Measurements from ENCODE around the gene KISS1.

KISS1 gene

GRCh38 chr1:204227351-204227750, 31.1 kb upstream of the KISS1 start:
- H3K27ac ChIP-seq: no peak overlapping the region
- no peaks in the 10 kb centered on the region for H3K27me3 ChIP-seq (ENCODE audit: control insufficient read depth, insufficient read depth, low read length)
- no peak overlapping the region for H2AFZ ChIP-seq
- no peak overlapping the region for H3K4me2 ChIP-seq (ENCODE audit: low read length)
- no peak overlapping the region for H3K9ac ChIP-seq
- H3K79me2 ChIP-seq: no peaks in the 10 kb centered on the region
- no peaks in the 10 kb centered on the region for H3K4me1 ChIP-seq
- no peaks in the 10 kb centered on the region for H3K36me3 ChIP-seq (ENCODE audit: control insufficient read depth, insufficient read depth, low read length)
- no peak overlapping the region for H3K4me3 ChIP-seq (ENCODE audit: low read depth, low read length)
- no peak for TF ChIP-seq CTCF (IDR thresholded peaks at IDR 0.05)
- H3K9me3 ChIP-seq (ENCODE audit: control insufficient read depth, low read length): no peaks in the 10 kb centered on the region

GRCh38 chr1:204225841-204226735, 29.8 kb upstream of the KISS1 start:
- no peak overlapping the region for H2AFZ ChIP-seq
- H3K36me3 ChIP-seq (ENCODE audit: control insufficient read depth, insufficient read depth, low read length): no peaks in the 10 kb centered on the region
- H3K27me3 ChIP-seq (ENCODE audit: control insufficient read depth, insufficient read depth, low read length): no peaks in the 10 kb centered on the region
- H3K4me1 ChIP-seq: no peaks in the 10 kb centered on the region
- H3K4me2 ChIP-seq (ENCODE audit: low read length): no peak overlapping the region
- H3K4me3 ChIP-seq (ENCODE audit: low read depth, low read length): no peak overlapping the region
- H3K9ac ChIP-seq: no peak overlapping the region
- H3K79me2 ChIP-seq: no peaks in the 10 kb centered on the region
- H3K27ac ChIP-seq: no peak overlapping the region
- H3K9me3 ChIP-seq (ENCODE audit: control insufficient read depth, low read length): no peaks in the 10 kb centered on the region
- TF ChIP-seq CTCF (IDR thresholded peaks at IDR 0.05): no peak

- H3K4me1 ChIP-seq: no peaks in the 10 kb centered on the region
- no peaks in the 10 kb centered on the region for H3K79me2 ChIP-seq
- no peak overlapping the region for H3K9ac ChIP-seq
- H3K9me3 ChIP-seq (ENCODE audit: control insufficient read depth, low read length): no peaks in the 10 kb centered on the region
- no peak overlapping the region for H3K4me2 ChIP-seq (ENCODE audit: low read length)
- H3K4me3 ChIP-seq (ENCODE audit: low read depth, low read length): no peak overlapping the region
- no peak overlapping the region for H3K27ac ChIP-seq
- no peaks in the 10 kb centered on the region for H3K27me3 ChIP-seq (ENCODE audit: control insufficient read depth, insufficient read depth, low read length)
- no peak for TF ChIP-seq CTCF (IDR thresholded peaks at IDR 0.05)
- no peaks in the 10 kb centered on the region for H3K36me3 ChIP-seq (ENCODE audit: control insufficient read depth, insufficient read depth, low read length)
- no peak overlapping the region for H2AFZ ChIP-seq
Measured at GRCh38 chr1:204224655-204225054, 28.4 kb upstream of the KISS1 start.

- no peaks in the 10 kb centered on the region for H3K27me3 ChIP-seq (ENCODE audit: control insufficient read depth, insufficient read depth, low read length)
- H3K4me2 ChIP-seq (ENCODE audit: low read length): no peak overlapping the region
- no peaks in the 10 kb centered on the region for H3K9me3 ChIP-seq (ENCODE audit: control insufficient read depth, low read length)
- no peaks in the 10 kb centered on the region for H3K4me1 ChIP-seq
- H2AFZ ChIP-seq: no peak overlapping the region
- no peaks in the 10 kb centered on the region for H3K36me3 ChIP-seq (ENCODE audit: control insufficient read depth, insufficient read depth, low read length)
- TF ChIP-seq CTCF (IDR thresholded peaks at IDR 0.05): no peak
- H3K9ac ChIP-seq: no peak overlapping the region
- no peak overlapping the region for H3K4me3 ChIP-seq (ENCODE audit: low read depth, low read length)
- no peaks in the 10 kb centered on the region for H3K79me2 ChIP-seq
- H3K27ac ChIP-seq: no peak overlapping the region
Measured at GRCh38 chr1:204223129-204223860, 27.0 kb upstream of the KISS1 start.

Measured in parathyroid adenoma (tissue), 2 donors.